GM18505 (cell line): ENCODE measurements around the gene USP43.
"Not testable (repeated sequence)": the region's sequence is repeated elsewhere in the genome, so short reads cannot be mapped to it uniquely, and the experiment has no call there.

Source experiments
- ATAC-seq: cut with Tn5 transposase; IDR thresholded peaks from one replicate; pipeline ENCODE4 v1.9.1; 2021; ENCODE audit not compliant: unreplicated experiment
- POLR2A ChIP-seq: IDR thresholded peaks from 4 replicates; pipeline ENCODE4 v1.6.1; 2011; ENCODE audit warnings: borderline replicate concordance; ENCODE audit not compliant: insufficient read depth, insufficient read length; ENCODE audit errors: extremely low read depth

The USP43 gene

DNA sequence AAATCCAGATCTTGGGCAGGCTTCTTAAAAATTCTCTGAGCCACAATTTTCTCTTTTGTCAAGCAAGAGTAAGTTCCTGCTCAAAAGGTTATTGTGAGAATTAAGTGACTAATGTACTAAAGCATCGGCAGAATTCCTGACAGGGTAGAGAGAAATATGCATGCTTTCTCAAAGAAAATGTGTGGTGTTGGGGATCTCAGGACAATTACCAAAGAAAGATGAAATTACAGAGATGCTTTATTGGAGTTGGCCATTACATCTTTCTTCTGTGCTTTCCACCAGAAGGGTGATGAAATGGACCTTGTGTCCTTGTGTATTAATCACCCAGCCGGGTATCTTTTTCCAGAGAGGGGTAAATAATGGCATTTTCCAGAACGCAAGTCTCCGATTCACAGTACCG, 1.7 kb upstream of the USP43 start:
- no peak for ATAC-seq
- TF ChIP-seq POLR2A = no peak

DNA sequence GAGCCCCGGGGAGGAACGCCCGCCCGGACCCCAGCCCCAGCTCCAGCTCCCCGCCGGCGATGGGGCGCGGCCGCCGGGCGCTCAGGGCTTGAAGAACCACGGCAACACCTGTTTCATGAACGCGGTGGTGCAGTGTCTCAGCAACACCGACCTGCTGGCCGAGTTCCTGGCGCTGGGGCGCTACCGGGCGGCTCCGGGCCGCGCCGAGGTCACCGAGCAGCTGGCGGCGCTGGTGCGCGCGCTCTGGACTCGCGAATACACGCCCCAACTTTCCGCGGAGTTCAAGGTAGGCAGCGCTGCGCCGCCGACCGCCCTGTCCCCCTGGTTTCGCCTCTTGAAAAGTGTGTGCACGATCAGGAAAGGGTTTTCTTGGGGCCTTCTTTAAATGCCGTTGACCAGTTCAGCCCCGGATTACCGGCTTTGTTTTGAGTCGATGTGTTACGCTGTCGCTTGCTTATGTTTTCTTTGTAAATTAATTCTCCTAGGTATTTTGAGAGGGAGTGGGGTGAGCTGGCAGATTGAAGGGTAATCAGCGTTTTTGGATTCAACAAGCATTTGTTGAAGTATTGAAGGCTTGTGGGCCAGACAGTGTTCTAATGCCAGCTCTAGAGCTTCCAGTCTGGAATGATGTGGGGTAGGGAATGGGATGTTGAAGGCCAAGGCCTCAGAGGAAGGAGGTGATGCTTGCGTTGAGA, 681 bp downstream of the USP43 start:
- TF ChIP-seq POLR2A = no peak
- peak; percentile 46 for ATAC-seq

DNA sequence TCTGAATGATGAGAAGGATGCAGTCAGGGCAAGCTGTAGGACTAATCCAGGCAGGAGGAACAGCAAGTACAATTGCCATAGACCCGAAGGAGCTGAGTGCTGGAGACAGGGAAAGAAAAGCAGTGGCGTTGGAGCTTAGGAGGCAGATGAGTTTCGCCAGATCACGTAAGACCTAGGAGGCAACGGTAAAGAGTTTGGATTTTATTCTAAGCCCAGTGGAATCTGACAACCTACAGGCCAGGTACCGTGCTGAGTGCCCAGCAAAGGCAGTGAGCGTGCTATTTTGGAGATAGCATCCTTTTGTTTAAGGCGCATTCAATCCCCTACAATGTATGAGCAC, 1.2 kb downstream of the USP43 start:
- TF ChIP-seq POLR2A = no peak

DNA sequence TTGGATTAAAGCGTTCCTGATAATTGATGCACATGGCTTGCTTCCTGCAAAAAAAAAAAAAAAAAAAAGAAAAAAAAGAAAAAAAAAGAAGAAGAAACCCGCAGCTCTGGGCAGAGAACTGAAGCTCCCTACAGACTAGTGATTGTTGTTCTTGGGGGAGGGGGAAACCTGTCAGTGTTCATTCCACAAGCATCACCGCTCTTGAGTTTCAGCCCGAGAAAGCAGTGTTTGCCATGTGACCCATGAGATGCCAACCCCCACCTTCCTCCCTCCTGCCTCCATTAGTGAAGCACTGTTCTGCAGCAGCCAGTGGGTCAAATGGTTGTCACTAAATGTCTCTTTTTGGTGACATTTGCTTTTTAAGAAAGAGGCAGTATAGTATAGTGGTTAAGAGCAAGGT, 1.7 kb downstream of the USP43 start:
- no peak for TF ChIP-seq POLR2A
- no peak for ATAC-seq

More for the DNA sequence above, 1.2 kb downstream of the USP43 start:
- ATAC-seq = no peak

DNA sequence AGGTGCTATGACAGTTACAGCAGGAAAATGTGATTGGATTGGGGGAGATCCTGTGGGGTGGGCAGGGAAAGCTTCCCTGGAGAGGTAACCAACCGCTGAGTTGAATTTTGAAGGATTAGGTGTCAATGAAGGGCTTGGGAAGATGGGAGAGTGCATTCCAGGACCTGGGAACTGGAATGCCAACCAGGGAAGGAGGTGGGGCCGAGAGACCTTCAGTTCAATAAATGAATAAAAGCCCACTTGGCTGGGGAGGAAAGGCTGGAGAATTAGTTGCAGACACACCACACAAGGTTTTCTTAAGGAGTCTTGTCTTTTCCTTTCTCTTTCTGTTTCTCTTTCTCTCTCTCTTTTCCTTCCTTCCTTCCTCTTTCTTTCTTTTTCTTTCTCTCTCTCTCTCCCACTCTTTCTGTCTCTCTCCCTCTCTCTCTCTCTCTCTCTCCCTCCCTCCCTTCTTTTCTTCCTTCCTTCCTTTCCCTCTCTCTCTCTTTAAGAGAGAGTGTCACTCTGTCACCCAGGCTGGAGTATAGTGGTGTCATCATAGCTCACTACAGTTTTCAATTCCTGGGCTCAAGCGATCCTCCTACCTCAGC, 3.3 kb downstream of the USP43 start:
- no peak for TF ChIP-seq POLR2A
- ATAC-seq = no peak

DNA sequence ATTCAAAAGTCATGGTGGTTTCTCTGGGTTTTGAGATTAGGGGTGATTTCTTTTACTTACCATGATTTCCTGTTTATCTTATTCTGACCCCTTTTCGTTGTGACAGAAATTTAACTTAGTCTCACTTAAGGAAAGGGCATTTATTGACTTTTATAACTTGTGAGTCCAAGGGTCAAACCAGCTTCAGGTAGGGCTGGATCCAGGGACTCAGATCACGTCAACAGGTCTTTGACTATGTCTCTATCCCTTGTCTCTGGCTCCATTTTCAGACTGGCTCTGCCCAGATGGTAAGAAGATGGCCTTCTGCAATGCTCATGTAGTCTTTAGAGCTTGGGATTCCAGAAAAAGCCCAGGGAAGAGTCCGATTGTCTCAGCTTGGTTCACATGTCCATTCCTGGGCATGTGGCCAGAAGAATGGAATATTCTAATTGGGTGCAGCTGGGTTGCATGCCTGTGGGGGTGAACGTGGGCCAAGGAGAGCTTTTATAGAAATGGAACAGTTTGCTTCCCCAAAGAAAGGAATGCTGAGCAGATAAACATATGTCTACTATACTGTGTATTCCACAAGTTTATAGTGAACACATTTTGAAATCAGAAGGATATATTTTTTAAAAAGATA, 13.4 kb downstream of the USP43 start:
- no peak for ATAC-seq
- no peak for TF ChIP-seq POLR2A

DNA sequence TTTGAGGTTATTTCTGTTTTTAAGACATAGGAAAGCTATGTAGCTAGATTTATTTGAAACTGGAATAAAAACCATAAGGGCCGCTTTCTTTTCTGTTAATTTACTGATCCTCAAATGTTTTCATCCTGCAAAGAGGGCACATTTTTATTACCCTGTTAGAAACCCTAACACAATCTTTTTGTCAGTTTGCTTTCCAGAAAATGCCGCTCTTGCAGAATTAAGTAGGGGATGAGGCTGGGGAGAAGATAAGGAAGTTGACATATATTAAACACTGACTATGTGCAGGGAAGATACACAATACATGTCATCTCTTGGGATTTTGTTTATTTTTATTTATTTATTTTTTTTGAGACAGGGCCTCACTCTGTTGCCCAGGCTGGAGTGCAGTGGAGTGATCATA, 15.7 kb downstream of the USP43 start:
- no peak for ATAC-seq
- TF ChIP-seq POLR2A = no peak

DNA sequence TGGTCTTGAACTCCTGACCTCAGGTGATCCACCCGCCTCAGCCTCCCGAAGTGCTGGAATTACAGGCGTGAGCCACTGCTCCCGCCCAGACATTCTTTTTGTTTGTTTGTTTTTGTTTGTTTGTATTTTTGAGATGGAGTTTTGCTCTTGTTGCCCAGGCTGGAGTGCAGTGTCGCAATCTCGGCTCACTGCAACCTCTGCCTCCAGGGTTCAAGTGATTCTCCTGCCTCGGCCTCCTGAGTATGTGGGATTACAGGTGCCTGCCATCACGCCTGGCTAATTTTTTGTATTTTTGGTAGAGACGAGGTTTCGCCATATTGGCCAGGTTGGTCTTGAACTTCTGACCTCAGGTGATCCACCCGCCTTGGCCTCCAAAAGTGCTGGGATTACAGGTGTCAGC, 18.2 kb downstream of the USP43 start:
- ATAC-seq = not testable (repeated sequence)

DNA sequence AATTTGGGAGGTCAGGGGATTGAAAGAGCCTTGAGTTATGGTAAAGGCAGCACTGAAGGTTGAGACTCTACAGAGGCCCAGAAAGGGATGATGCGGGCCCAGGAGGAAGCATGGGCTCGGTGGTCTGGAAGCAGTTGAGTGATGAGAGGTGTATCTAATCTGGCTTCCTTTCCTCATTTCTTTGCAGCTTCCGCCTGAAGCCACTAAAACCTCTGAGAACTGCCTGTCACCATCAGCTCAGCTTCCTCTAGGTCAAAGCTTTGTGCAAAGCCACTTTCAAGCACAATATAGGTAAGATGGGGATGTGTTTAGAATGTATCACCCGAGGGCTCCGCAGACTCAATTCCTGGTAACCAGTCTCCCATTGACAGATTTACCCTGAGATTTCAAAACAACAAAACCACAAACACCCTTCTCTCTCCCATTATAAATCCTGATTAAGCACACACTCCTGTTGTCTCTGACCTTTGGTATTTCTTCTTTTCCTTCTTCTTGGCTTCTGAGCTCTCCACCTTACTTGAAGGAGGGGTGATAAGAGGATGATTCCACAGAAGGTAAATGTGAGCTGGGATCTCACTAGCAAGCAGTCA, 21.2 kb downstream of the USP43 start:
- no peak for TF ChIP-seq POLR2A
- no peak for ATAC-seq

DNA sequence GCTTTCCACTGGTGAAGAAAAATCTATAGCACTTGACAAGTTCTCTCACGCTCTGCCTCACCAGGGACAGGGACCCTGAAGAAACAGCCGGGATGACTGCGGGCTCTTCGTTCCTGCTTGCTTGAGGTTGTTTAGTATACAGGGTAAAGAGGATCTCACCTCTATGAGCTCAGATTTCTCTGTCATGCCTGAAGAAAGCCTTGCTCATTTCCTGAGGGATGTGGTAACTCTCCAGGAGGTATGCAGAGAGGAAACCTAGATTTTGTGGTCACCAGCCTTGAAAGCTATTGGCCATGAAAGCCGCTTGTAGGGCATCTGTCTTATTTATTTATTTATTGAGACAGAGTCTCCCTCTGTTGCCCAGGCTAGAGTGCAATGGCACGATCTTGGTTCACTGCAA, 23.2 kb downstream of the USP43 start:
- no peak for ATAC-seq
- no peak for TF ChIP-seq POLR2A

DNA sequence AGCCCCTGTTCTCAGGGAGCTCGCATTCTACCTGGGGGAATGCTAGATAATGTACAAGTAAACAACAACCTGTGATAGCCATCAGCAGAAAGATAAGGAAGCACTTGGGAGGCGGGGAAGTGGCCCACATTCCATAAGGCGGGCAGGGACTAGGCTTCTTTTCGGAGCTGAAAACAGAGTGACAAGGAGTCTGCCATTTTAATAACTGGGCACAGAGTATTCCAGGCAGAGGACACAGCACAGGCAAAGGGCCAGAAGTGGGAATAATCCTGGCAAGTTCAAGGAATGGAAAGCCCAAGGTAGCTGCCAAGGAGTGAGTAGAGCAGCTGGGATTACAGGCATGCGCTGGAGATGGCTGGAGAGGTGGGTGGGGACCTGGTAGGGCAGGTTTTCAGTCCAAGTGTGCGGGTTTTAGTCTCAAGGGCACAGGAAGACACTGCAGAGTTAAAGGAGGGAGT, 24.3 kb downstream of the USP43 start:
- TF ChIP-seq POLR2A = no peak
- ATAC-seq = no peak

DNA sequence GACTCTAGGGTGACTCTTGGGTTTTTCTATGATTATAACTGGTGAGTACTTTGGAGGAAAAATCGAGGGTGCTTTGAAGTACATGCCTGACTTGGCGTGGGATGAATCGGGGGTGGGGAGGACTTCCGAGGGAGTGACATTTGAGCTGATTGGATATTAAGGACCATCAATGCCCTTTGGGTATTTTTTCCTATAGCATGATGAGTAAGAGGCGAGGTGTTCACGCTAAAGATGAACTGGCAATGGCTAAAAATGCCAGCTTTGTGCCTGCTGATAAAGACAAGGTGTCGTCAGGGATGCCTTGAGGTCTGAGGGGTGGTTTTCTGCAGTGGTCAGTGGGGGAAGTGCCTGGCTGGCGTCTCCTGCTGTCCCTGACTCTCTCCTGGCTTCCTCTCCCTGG, 25.3 kb downstream of the USP43 start:
- no peak for ATAC-seq
- TF ChIP-seq POLR2A = no peak

DNA sequence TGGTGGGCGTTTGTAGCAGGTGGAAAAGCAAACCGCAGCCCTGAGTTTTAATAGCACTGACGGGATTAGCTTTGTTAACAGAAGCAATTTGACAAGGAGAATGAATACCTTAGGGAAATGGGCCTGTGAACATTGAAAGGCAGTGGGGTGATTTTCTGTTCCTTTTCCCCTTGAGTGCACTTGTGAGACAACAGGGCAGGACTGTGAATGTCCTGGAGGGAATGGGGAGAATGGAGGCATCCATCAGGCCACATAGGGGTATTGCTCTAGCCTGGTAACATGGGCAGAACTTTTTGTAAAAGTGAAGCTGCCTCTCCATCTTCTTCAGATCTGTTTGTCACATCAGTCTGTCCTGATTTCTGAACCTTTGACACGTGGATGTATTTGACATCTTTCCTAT, 26.2 kb downstream of the USP43 start:
- TF ChIP-seq POLR2A = no peak
- ATAC-seq = no peak

DNA sequence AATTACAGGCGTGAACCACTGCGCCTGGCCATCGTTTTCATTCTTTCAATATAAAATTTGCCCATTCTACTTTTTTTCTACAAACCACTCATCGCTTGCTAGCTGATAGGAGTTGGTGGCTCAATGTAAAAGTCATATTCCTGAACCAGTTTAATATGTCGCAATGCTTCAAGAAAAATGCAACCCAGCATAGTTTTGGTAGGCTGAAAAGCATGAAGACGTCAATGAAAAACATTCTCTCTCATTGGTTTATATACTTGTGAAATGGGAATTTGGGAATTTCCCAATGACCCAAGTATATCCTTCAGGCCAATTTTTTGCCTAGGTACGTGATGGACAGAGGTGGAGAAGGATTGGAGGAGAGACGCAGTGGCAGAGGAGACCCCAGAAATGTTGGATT, 26.9 kb downstream of the USP43 start:
- ATAC-seq = no peak
- no peak for TF ChIP-seq POLR2A
